ENCODE measurements around the gene ACTN1. TPM values are rescaled to one million over a fixed set of nuclear protein-coding genes. Genes with fewer than 3 reads are reported as not detected.

ACTN1 gene
- polyA plus RNA-seq, 3 donors, result 41.4 to 75.0 (median 69.4) TPM

DNA sequence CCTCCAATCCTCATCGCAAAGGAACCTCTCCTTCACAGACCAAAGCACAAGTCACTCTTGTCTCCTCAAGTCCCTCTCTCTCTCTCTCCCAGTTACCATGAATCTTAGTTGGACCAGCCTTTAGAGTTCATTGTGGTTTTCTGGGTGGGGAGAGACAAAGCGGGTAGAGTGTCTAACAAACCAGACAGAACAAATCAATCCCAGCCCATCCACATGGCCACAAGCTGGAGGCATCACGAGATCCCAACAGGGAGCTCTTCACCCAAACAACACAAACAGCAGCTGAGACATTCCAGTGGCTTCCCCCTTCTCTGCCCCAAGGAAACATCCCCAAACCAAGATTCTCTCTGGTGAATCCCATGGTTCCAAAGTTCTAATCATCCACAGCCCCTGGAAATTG lies 22.4 kb downstream of the ACTN1 start:
- Histone ChIP-seq H3K4me2 (replicated peaks; ENCODE audit: extremely low read depth, low read length, poor library complexity, severe bottlenecking) (no peak overlapping the region), H3K27me3 (ENCODE audit: control insufficient read depth in 2 of 2, insufficient read depth in 2 of 2, low read length in 2 of 2) (no peaks in the 10 kb centered on the region), H4K20me1 (ENCODE audit: insufficient read depth, low read length) (peaks cover 58% of the 10 kb centered on the region), H3K4me3 (replicated peaks in 1 of 3; ENCODE audit: low read depth in 2 of 3, low read length in 3 of 3) (no peak overlapping the region), H3K4me1 (ENCODE audit: control insufficient read depth in 1 of 2, insufficient read depth in 2 of 2, low read length in 2 of 2) (peaks cover 39 to 40% of the 10 kb centered on the region in 2 donors), H3K36me3 (replicated peaks in 1 of 2; ENCODE audit: control insufficient read depth in 1 of 2, insufficient read depth in 2 of 2, low read length in 2 of 2) (peaks cover 0 to 4% of the 10 kb centered on the region in 2 donors), H3K79me2 (ENCODE audit: insufficient read depth, low read length) (peaks cover 100% of the 10 kb centered on the region), H3K9me3 (replicated peaks in 1 of 2; ENCODE audit: control insufficient read depth in 1 of 2, insufficient read depth in 1 of 2, low read length in 2 of 2) (no peaks in the 10 kb centered on the region), H3K27ac (ENCODE audit: low read depth in 1 of 2, low read length in 2 of 2) (no peak overlapping the region), H3K9ac (ENCODE audit: insufficient read depth, low read length, poor library complexity, severe bottlenecking) (no peak overlapping the region), H2AFZ (ENCODE audit: insufficient read depth, low read depth, low read length, poor library complexity, severe bottlenecking) (no peak overlapping the region)
- H3K4me3 Mint-ChIP-seq, result no peak overlapping the region
- H3K36me3 Mint-ChIP-seq, result peaks cover 18 to 31% of the 10 kb centered on the region in 2 donors
- peaks cover 0 to 2% (median 0%) of the 10 kb centered on the region in 3 donors for H3K27me3 Mint-ChIP-seq (ENCODE audit: low read depth in 3 of 3)
- intact Hi-C loops (cut with micrococcal nuclease), result loop anchor here in 1 of 2 donors (5.0 kb wide), 1 partner anchor 34 kb away; no protein-coding TSS in a partner anchor
- DNase-seq, result no peak
- H3K27ac Mint-ChIP-seq, result peak overlapping the region in 5 of 7 donors; percentile 2 to 54 (median 37)
- H3K9me3 Mint-ChIP-seq, result peaks cover 0 to 1% (median 0%) of the 10 kb centered on the region in 7 donors
- H3K4me1 Mint-ChIP-seq, result peaks cover 65% of the 10 kb centered on the region
- 90% methylated on average over 1 of the region's 3 CpGs for WGBS (ENCODE audit: insufficient coverage)
- TF ChIP-seq, protein P1, sequence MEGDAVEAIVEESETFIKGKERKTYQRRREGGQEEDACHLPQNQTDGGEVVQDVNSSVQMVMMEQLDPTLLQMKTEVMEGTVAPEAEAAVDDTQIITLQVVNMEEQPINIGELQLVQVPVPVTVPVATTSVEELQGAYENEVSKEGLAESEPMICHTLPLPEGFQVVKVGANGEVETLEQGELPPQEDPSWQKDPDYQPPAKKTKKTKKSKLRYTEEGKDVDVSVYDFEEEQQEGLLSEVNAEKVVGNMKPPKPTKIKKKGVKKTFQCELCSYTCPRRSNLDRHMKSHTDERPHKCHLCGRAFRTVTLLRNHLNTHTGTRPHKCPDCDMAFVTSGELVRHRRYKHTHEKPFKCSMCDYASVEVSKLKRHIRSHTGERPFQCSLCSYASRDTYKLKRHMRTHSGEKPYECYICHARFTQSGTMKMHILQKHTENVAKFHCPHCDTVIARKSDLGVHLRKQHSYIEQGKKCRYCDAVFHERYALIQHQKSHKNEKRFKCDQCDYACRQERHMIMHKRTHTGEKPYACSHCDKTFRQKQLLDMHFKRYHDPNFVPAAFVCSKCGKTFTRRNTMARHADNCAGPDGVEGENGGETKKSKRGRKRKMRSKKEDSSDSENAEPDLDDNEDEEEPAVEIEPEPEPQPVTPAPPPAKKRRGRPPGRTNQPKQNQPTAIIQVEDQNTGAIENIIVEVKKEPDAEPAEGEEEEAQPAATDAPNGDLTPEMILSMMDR (IDR thresholded peaks at IDR 0.05), result no peak

DNA sequence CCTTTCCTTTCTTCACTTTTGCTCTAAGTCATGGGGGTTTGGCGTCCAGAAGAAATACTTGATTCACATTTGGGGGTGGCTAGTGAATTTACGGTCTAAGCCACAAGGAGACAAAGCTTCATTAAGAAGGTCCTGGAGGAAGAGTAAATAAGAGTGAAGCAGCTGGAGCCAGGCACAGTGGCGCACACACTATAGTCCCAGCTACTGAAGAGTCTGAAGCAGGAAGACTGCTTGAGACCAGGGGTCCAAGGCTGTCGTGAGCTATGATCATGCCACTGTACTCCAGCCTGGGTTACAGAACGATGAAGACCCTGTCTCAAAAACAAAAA lies 23.3 kb downstream of the ACTN1 start:
- peaks cover 55% of the 10 kb centered on the region for H4K20me1 ChIP-seq (ENCODE audit: insufficient read depth, low read length)

More for the DNA sequence above, 23.3 kb downstream of the ACTN1 start:
- Histone ChIP-seq H3K4me2 (replicated peaks; ENCODE audit: extremely low read depth, low read length, poor library complexity, severe bottlenecking) (no peak overlapping the region), H2AFZ (ENCODE audit: insufficient read depth, low read depth, low read length, poor library complexity, severe bottlenecking) (no peak overlapping the region), H3K27ac (ENCODE audit: low read depth in 1 of 2, low read length in 2 of 2) (peak overlapping the region in 1 of 2 donors; percentile 23), H3K4me1 (ENCODE audit: control insufficient read depth in 1 of 2, insufficient read depth in 2 of 2, low read length in 2 of 2) (peaks cover 48 to 49% of the 10 kb centered on the region in 2 donors), H3K9ac (ENCODE audit: insufficient read depth, low read length, poor library complexity, severe bottlenecking) (no peak overlapping the region), H3K79me2 (ENCODE audit: insufficient read depth, low read length) (peaks cover 92% of the 10 kb centered on the region), H3K27me3 (ENCODE audit: control insufficient read depth in 2 of 2, insufficient read depth in 2 of 2, low read length in 2 of 2) (no peaks in the 10 kb centered on the region), H3K36me3 (replicated peaks in 1 of 2; ENCODE audit: control insufficient read depth in 1 of 2, insufficient read depth in 2 of 2, low read length in 2 of 2) (peaks cover 0 to 4% of the 10 kb centered on the region in 2 donors), H3K4me3 (replicated peaks in 1 of 3; ENCODE audit: low read depth in 2 of 3, low read length in 3 of 3) (no peak overlapping the region), H3K9me3 (replicated peaks in 1 of 2; ENCODE audit: control insufficient read depth in 1 of 2, insufficient read depth in 1 of 2, low read length in 2 of 2) (no peaks in the 10 kb centered on the region)
- peaks cover 0 to 1% (median 0%) of the 10 kb centered on the region in 7 donors for H3K9me3 Mint-ChIP-seq
- WGBS (ENCODE audit: insufficient coverage), result 100% methylated on average over 2 of the region's 5 CpGs
- no peak overlapping the region for H3K4me3 Mint-ChIP-seq
- peaks cover 16 to 28% of the 10 kb centered on the region in 2 donors for H3K36me3 Mint-ChIP-seq
- H3K27me3 Mint-ChIP-seq (ENCODE audit: low read depth in 3 of 3), result peaks cover 0 to 2% (median 0%) of the 10 kb centered on the region in 3 donors
- TF ChIP-seq, protein P1 (IDR thresholded peaks at IDR 0.05), result no peak
- H3K27ac Mint-ChIP-seq, result no peak overlapping the region
- H3K4me1 Mint-ChIP-seq, result peaks cover 71% of the 10 kb centered on the region
- no peak for DNase-seq
- intact Hi-C loops (cut with micrococcal nuclease), result loop anchor here in 1 of 2 donors (5.0 kb wide), 1 partner anchor 34 kb away; no protein-coding TSS in a partner anchor

Measured in CD14-positive monocyte (primary cell).